IPS-15b (cell line): Measurements from ENCODE around the gene CADM4.

Experiments
- H3K27me3 ChIP-seq: one replicate; pipeline ENCODE4 v1.6.1; 2013; ENCODE audit warnings: low read length; ENCODE audit not compliant: control insufficient read depth, insufficient read depth
- H3K36me3 ChIP-seq: one replicate; pipeline ENCODE4 v1.6.1; 2013; ENCODE audit warnings: low read length; ENCODE audit not compliant: control insufficient read depth, insufficient read depth
- H3K4me1 ChIP-seq: one replicate; pipeline ENCODE4 v1.6.1; 2013; ENCODE audit warnings: mild to moderate bottlenecking, low read length; ENCODE audit not compliant: control insufficient read depth, insufficient read depth
- H3K4me3 ChIP-seq: one replicate; pipeline ENCODE4 v1.5.1; 2013; ENCODE audit warnings: low read depth, low read length
- H3K9ac ChIP-seq: one replicate; pipeline ENCODE4 v1.6.1; 2013; ENCODE audit warnings: low read depth, mild to moderate bottlenecking, low read length
- H3K9me3 ChIP-seq: one replicate; pipeline ENCODE4 v1.6.1; 2013; ENCODE audit warnings: mild to moderate bottlenecking, low read length; ENCODE audit not compliant: control insufficient read depth, insufficient read depth

The CADM4 gene

GRCh38 chr19:43598445-43599240, 41.0 kb downstream of the CADM4 start:
- Histone ChIP-seq H3K4me3 (no peak overlapping the region), H3K9ac (no peak overlapping the region), H3K36me3 (peaks cover 9% of the 10 kb centered on the region), H3K9me3 (no peaks in the 10 kb centered on the region), H3K27me3 (no peaks in the 10 kb centered on the region), H3K4me1 (peaks cover 7% of the 10 kb centered on the region)

- Histone ChIP-seq H3K4me1 (peaks cover 7% of the 10 kb centered on the region), H3K36me3 (peaks cover 15% of the 10 kb centered on the region), H3K4me3 (no peak overlapping the region), H3K9ac (no peak overlapping the region), H3K27me3 (no peaks in the 10 kb centered on the region), H3K9me3 (no peaks in the 10 kb centered on the region)
These were observed 41.8 kb downstream of the CADM4 start for GRCh38 chr19:43597876-43598275.

GRCh38 chr19:43596842-43597461, 42.7 kb downstream of the CADM4 start:
- Histone ChIP-seq H3K36me3 (peaks cover 23% of the 10 kb centered on the region), H3K9ac (peak overlapping the region; percentile 94), H3K27me3 (no peaks in the 10 kb centered on the region), H3K4me3 (peak overlapping the region; percentile 98), H3K4me1 (peaks cover 7% of the 10 kb centered on the region), H3K9me3 (no peaks in the 10 kb centered on the region)

GRCh38 chr19:43595999-43596841, 43.4 kb downstream of the CADM4 start, which contains the start of the genes IRGQ and ZNF576:
TSS of gene IRGQ (minus strand) at chr19:43596134. CDS start at chr19:43595338, 796 bp downstream.
TSS of gene ZNF576 (plus strand) at chr19:43596595. CDS start at chr19:43597109, 514 bp downstream.
- Histone ChIP-seq H3K36me3 (peaks cover 25% of the 10 kb centered on the region), H3K4me3 (peak within 1 kb of the TSS; percentile 98), H3K9me3 (no peaks in the 10 kb centered on the region), H3K9ac (peak within 1 kb of the TSS; percentile 94), H3K27me3 (no peaks in the 10 kb centered on the region), H3K4me1 (peaks cover 7% of the 10 kb centered on the region)

- Histone ChIP-seq H3K4me3 (peak overlapping the region; percentile 78), H3K9ac (peak overlapping the region; percentile 37), H3K9me3 (no peaks in the 10 kb centered on the region), H3K36me3 (peaks cover 27% of the 10 kb centered on the region), H3K4me1 (peaks cover 7% of the 10 kb centered on the region), H3K27me3 (no peaks in the 10 kb centered on the region)
These were observed 44.0 kb downstream of the CADM4 start for GRCh38 chr19:43595605-43595998.

GRCh38 chr19:43594710-43595604, 44.7 kb downstream of the CADM4 start:
- H3K4me3 ChIP-seq: peak overlapping the region; percentile 78
- H3K4me1 ChIP-seq: peaks cover 7% of the 10 kb centered on the region
- H3K9ac ChIP-seq: peak overlapping the region; percentile 37
- H3K36me3 ChIP-seq: peaks cover 27% of the 10 kb centered on the region
- H3K27me3 ChIP-seq: no peaks in the 10 kb centered on the region
- H3K9me3 ChIP-seq: no peaks in the 10 kb centered on the region

GRCh38 chr19:43594081-43594697, 45.5 kb downstream of the CADM4 start:
- Histone ChIP-seq H3K9ac (no peak overlapping the region), H3K4me1 (peaks cover 7% of the 10 kb centered on the region), H3K4me3 (no peak overlapping the region), H3K36me3 (peaks cover 27% of the 10 kb centered on the region), H3K27me3 (no peaks in the 10 kb centered on the region), H3K9me3 (no peaks in the 10 kb centered on the region)

- no peak overlapping the region for H3K9ac ChIP-seq
- H3K9me3 ChIP-seq: no peaks in the 10 kb centered on the region
- H3K27me3 ChIP-seq: no peaks in the 10 kb centered on the region
- H3K4me3 ChIP-seq: no peak overlapping the region
- peaks cover 7% of the 10 kb centered on the region for H3K4me1 ChIP-seq
- peaks cover 20% of the 10 kb centered on the region for H3K36me3 ChIP-seq
These were observed 46.8 kb downstream of the CADM4 start for GRCh38 chr19:43592800-43593350.

- H3K9ac ChIP-seq: no peak overlapping the region
- no peaks in the 10 kb centered on the region for H3K27me3 ChIP-seq
- H3K36me3 ChIP-seq: peaks cover 20% of the 10 kb centered on the region
- no peaks in the 10 kb centered on the region for H3K9me3 ChIP-seq
- H3K4me3 ChIP-seq: no peak overlapping the region
- peaks cover 1% of the 10 kb centered on the region for H3K4me1 ChIP-seq
These were observed 47.5 kb downstream of the CADM4 start for GRCh38 chr19:43591904-43592772.

- Histone ChIP-seq H3K4me1 (no peaks in the 10 kb centered on the region), H3K9ac (no peak overlapping the region), H3K27me3 (no peaks in the 10 kb centered on the region), H3K36me3 (peaks cover 20% of the 10 kb centered on the region), H3K9me3 (no peaks in the 10 kb centered on the region), H3K4me3 (no peak overlapping the region)
These were observed 50.0 kb downstream of the CADM4 start for GRCh38 chr19:43589678-43590077.
